Neutrophil (primary cell): ENCODE results near the gene MYO16.

ENCODE experiments used
- H3K27ac ChIP-seq: fragments of 200-600 bp; sonication (generic); 2 replicates; pipeline ENCODE4 v1.5.1; 2016; ENCODE audit warnings: mild to moderate bottlenecking, moderate library complexity
- H3K27me3 ChIP-seq: fragments of 200-600 bp; sonication (generic); 2 replicates; pipeline ENCODE4 v1.6.0; 2016; ENCODE audit warnings: mild to moderate bottlenecking
- H3K36me3 ChIP-seq: fragments of 200-600 bp; sonication (generic); 2 replicates; pipeline ENCODE4 v1.5.1; 2017
- H3K4me1 ChIP-seq, 2 experiments: fragments of 200-600 bp in 1 of 2; sonication (generic) in 1 of 2; 1 replicate in 1 of 2; 2 replicates in 1 of 2; pipeline versions ENCODE4 v1.5.1 to v1.6.1; 2013 to 2016; ENCODE audit warnings: low read depth in 1 of 2, low read length in 1 of 2, mild to moderate bottlenecking in 1 of 2, moderate library complexity in 1 of 2; ENCODE audit not compliant: control insufficient read depth in 1 of 2, insufficient read depth in 1 of 2
- H3K4me3 ChIP-seq, 2 experiments: fragments of 200-600 bp in 1 of 2; sonication (generic) in 1 of 2; 1 replicate in 1 of 2; 2 replicates in 1 of 2; pipeline ENCODE4 v1.5.1; 2013 to 2016; ENCODE audit warnings: low read depth in 1 of 2, low read length in 1 of 2, mild to moderate bottlenecking in 1 of 2, moderate library complexity in 1 of 2
- H3K9me3 ChIP-seq: fragments of 200-600 bp; sonication (generic); 2 replicates; pipeline ENCODE4 v1.5.1; 2016
- CTCF ChIP-seq: fragments of 200-600 bp; sonication (generic); IDR thresholded peaks from 2 replicates; pipeline ENCODE4 v1.5.1; 2016; ENCODE audit warnings: antibody characterized with exemption

Gene MYO16

GRCh38 chr13:108834193-108834592 lies 204.8 kb downstream of the MYO16 start:
- Histone ChIP-seq H3K27me3 (no peaks in the 10 kb centered on the region), H3K27ac (no peak overlapping the region), H3K9me3 (no peaks in the 10 kb centered on the region), H3K4me3 (no peak overlapping the region), H3K36me3 (no peaks in the 10 kb centered on the region), H3K4me1 (no peaks in the 10 kb centered on the region)
- no peak for TF ChIP-seq CTCF

- TF ChIP-seq CTCF: no peak
- H3K4me1 ChIP-seq: no peaks in the 10 kb centered on the region
- H3K36me3 ChIP-seq: no peaks in the 10 kb centered on the region
- H3K27ac ChIP-seq: no peak overlapping the region
- H3K4me3 ChIP-seq: no peak overlapping the region
- no peaks in the 10 kb centered on the region for H3K27me3 ChIP-seq
- H3K9me3 ChIP-seq: no peaks in the 10 kb centered on the region
Observed at GRCh38 chr13:108835083-108835482, 205.7 kb downstream of the MYO16 start.

- Histone ChIP-seq H3K36me3 (no peaks in the 10 kb centered on the region), H3K4me3 (no peak overlapping the region), H3K27ac (no peak overlapping the region), H3K4me1 (no peaks in the 10 kb centered on the region), H3K9me3 (no peaks in the 10 kb centered on the region), H3K27me3 (no peaks in the 10 kb centered on the region)
- TF ChIP-seq CTCF: no peak
Observed at GRCh38 chr13:108850691-108851090, 221.3 kb downstream of the MYO16 start.

GRCh38 chr13:108851660-108852059 lies 222.2 kb downstream of the MYO16 start:
- no peaks in the 10 kb centered on the region for H3K36me3 ChIP-seq
- no peaks in the 10 kb centered on the region for H3K4me1 ChIP-seq
- no peak overlapping the region for H3K4me3 ChIP-seq
- no peaks in the 10 kb centered on the region for H3K9me3 ChIP-seq
- no peaks in the 10 kb centered on the region for H3K27me3 ChIP-seq
- no peak overlapping the region for H3K27ac ChIP-seq
- TF ChIP-seq CTCF: no peak

- Histone ChIP-seq H3K4me3 (no peak overlapping the region), H3K27ac (no peak overlapping the region), H3K27me3 (no peaks in the 10 kb centered on the region), H3K4me1 (no peaks in the 10 kb centered on the region), H3K9me3 (no peaks in the 10 kb centered on the region), H3K36me3 (no peaks in the 10 kb centered on the region)
- TF ChIP-seq CTCF: no peak
Observed at GRCh38 chr13:108853031-108853430, 223.6 kb downstream of the MYO16 start.
